Activated T-helper 1 cell treated with anti-CD3 and anti-CD28 coated beads, Interleukin-12 subunit alpha, Interleukin-12 subunit beta, Interleukin-2, Interleukin-4 antibody, amounts not matched to agents 30 ng/mL and 10 ng/mL and 1 ng/mL, durations not matched to agents 14 hours and 24 hours and 36 hours (primary cell): Measurements from ENCODE around the gene TBRG1. TPM values are rescaled to one million over a fixed set of nuclear protein-coding genes. Genes with fewer than 3 reads are reported as not detected.
A peak's percentile ranks its signal among the peaks of the same experiment; 100 is the strongest.

Experiments used
- DNase-seq: peaks from one replicate; pipeline ENCODE4 v3.0.0; 2021; ENCODE audit warnings: low spot score
- H3K27ac Mint-ChIP-seq: one replicate; pipeline ENCODE4 v1.8.0; 2021; ENCODE audit warnings: mild to moderate bottlenecking, mixed read lengths
- H3K27me3 Mint-ChIP-seq: one replicate; pipeline ENCODE4 v1.8.0; 2022; ENCODE audit warnings: mild to moderate bottlenecking, moderate library complexity, mixed read lengths; ENCODE audit not compliant: insufficient read depth
- H3K36me3 Mint-ChIP-seq: one replicate; pipeline ENCODE4 v1.8.0; 2021; ENCODE audit warnings: low read depth, mixed read lengths
- H3K4me1 Mint-ChIP-seq: one replicate; pipeline ENCODE4 v1.8.0; 2021; ENCODE audit warnings: low read depth, mixed read lengths
- H3K4me3 Mint-ChIP-seq: one replicate; pipeline ENCODE4 v1.8.0; 2021; ENCODE audit warnings: mild to moderate bottlenecking, moderate library complexity, mixed read lengths
- H3K9me3 Mint-ChIP-seq: one replicate; pipeline ENCODE4 v1.8.0; 2021; ENCODE audit warnings: mixed read lengths
- intact Hi-C: fragments of 100-400 bp; cut with micrococcal nuclease; formaldehyde crosslinking; loops from one replicate; pipeline ENCODE4 v1.15.1; 2024
- total RNA-seq: library from RNA; stranded (reverse); gene quantifications from 2 replicates; pipeline ENCODE4 v1.2.3, GENCODE V29; 2022

TBRG1 gene, protein sequence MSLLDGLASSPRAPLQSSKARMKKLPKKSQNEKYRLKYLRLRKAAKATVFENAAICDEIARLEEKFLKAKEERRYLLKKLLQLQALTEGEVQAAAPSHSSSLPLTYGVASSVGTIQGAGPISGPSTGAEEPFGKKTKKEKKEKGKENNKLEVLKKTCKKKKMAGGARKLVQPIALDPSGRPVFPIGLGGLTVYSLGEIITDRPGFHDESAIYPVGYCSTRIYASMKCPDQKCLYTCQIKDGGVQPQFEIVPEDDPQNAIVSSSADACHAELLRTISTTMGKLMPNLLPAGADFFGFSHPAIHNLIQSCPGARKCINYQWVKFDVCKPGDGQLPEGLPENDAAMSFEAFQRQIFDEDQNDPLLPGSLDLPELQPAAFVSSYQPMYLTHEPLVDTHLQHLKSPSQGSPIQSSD
- total RNA-seq = 35.1 and 35.4 TPM in 2 replicates

- peaks cover 29% of the 10 kb centered on the region for H3K4me1 Mint-ChIP-seq
- peak within 1 kb of the TSS; percentile 95 for H3K27ac Mint-ChIP-seq
- H3K36me3 Mint-ChIP-seq = peaks cover 24% of the 10 kb centered on the region
- no peaks in the 10 kb centered on the region for H3K9me3 Mint-ChIP-seq
- peak within 1 kb of the TSS; percentile 97 for H3K4me3 Mint-ChIP-seq
- H3K27me3 Mint-ChIP-seq = peaks cover 14% of the 10 kb centered on the region
- intact Hi-C loops = loop anchor here (1.0 to 5.0 kb wide), 11 partner anchors 51 to 1588 kb away; partner anchors contain the start of genes CCDC15, ESAM, FAM118B and NRGN
- DNase-seq = peak; percentile 80
Measured at GRCh38 chr11:124622531-124623451, at the start of gene TBRG1. TBRG1 (plus strand) TSS chr11:124622864; CDS start chr11:124623084, 220 bp downstream.

GRCh38 chr11:124577716-124578427, 44.8 kb upstream of the TBRG1 start:
- Mint-ChIP-seq H3K27me3 (peaks cover 10% of the 10 kb centered on the region), H3K4me1 (no peaks in the 10 kb centered on the region), H3K36me3 (no peaks in the 10 kb centered on the region), H3K9me3 (no peaks in the 10 kb centered on the region), H3K4me3 (no peak overlapping the region), H3K27ac (no peak overlapping the region)
- DNase-seq = no peak
- intact Hi-C loops = no loop called here

- no peak for DNase-seq
- no peaks in the 10 kb centered on the region for H3K9me3 Mint-ChIP-seq
- no peak overlapping the region for H3K27ac Mint-ChIP-seq
- H3K4me1 Mint-ChIP-seq = no peaks in the 10 kb centered on the region
- no peak overlapping the region for H3K4me3 Mint-ChIP-seq
- intact Hi-C loops = no loop called here
- H3K36me3 Mint-ChIP-seq = no peaks in the 10 kb centered on the region
- H3K27me3 Mint-ChIP-seq = peaks cover 8% of the 10 kb centered on the region
Measured at GRCh38 chr11:124578761-124579160, 43.9 kb upstream of the TBRG1 start.

GRCh38 chr11:124581817-124582216, 40.8 kb upstream of the TBRG1 start:
- Mint-ChIP-seq H3K36me3 (no peaks in the 10 kb centered on the region), H3K27me3 (no peaks in the 10 kb centered on the region), H3K4me1 (no peaks in the 10 kb centered on the region), H3K9me3 (no peaks in the 10 kb centered on the region), H3K27ac (no peak overlapping the region), H3K4me3 (no peak overlapping the region)
- intact Hi-C loops = no loop called here
- DNase-seq = no peak

DNA sequence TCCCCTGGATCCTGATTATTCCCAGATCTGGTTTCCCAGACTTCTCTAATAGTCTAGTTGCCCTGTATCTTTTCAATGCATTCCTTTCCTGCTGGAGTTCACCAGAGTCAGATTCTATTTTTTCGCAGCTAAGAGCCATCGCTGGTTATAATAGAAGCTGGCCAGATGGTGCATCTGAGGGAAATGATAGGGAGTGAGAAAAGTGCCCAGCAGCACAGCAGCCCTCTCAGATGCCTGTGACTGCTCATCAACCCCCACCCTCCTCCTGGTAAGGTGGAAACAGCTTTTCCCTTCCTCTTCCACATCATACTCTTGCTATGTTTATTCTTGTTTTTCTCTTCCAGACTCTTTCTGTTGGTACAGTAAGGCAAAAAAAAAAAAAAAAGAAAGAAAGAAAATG, 40.1 kb upstream of the TBRG1 start:
- Mint-ChIP-seq H3K4me1 (no peaks in the 10 kb centered on the region), H3K27me3 (no peaks in the 10 kb centered on the region), H3K4me3 (no peak overlapping the region), H3K36me3 (no peaks in the 10 kb centered on the region), H3K9me3 (no peaks in the 10 kb centered on the region), H3K27ac (no peak overlapping the region)
- no peak for DNase-seq
- intact Hi-C loops = no loop called here

GRCh38 chr11:124583781-124584180, 38.9 kb upstream of the TBRG1 start:
- Mint-ChIP-seq H3K27me3 (no peaks in the 10 kb centered on the region), H3K4me3 (no peak overlapping the region), H3K4me1 (no peaks in the 10 kb centered on the region), H3K9me3 (no peaks in the 10 kb centered on the region), H3K36me3 (no peaks in the 10 kb centered on the region), H3K27ac (no peak overlapping the region)
- intact Hi-C loops = no loop called here
- no peak for DNase-seq

DNA sequence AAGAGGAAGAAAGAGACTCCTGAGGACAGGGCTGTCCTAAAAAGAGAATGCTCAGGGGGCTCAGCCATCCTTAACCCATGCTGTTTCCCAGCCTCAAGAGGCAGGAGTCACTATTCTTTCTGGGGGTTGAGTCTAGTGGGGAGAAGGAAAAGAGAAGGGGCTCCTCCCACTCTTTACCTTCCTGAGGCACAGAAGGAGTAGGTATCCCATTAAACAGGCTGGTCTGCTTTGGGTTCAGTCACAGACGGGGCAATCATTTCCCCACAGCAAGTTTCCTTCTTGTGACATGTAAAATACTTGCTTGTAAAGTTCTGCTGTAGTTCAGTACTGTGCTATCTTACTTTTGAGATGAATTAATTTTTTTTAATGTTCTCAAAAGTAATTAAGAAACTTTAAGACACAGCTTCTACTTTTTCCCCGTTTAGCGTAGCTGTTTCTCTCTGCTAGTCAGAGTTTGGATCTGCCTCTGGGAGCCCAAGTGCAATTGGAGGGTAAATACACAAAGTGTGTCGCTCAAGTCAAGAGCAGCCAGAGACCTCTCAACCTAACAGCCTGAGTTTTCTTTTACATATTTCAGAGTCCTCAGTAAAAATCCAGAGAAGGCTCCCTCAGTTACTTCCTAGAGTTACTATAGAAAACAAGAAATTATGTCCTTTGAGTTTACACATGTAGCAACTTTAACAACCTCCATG, 37.8 kb upstream of the TBRG1 start:
- peaks cover under 1% of the 10 kb centered on the region for H3K27me3 Mint-ChIP-seq
- no peaks in the 10 kb centered on the region for H3K36me3 Mint-ChIP-seq
- no peak overlapping the region for H3K4me3 Mint-ChIP-seq
- no peaks in the 10 kb centered on the region for H3K4me1 Mint-ChIP-seq
- no peak overlapping the region for H3K27ac Mint-ChIP-seq
- no peaks in the 10 kb centered on the region for H3K9me3 Mint-ChIP-seq
- no peak for DNase-seq
- intact Hi-C loops = no loop called here

- intact Hi-C loops = loop anchor here (1.0 to 2.0 kb wide), 2 partner anchors 171 to 516 kb away; no protein-coding TSS in a partner anchor
- H3K36me3 Mint-ChIP-seq = no peaks in the 10 kb centered on the region
- no peak for DNase-seq
- no peak overlapping the region for H3K27ac Mint-ChIP-seq
- H3K9me3 Mint-ChIP-seq = no peaks in the 10 kb centered on the region
- H3K27me3 Mint-ChIP-seq = peaks cover 8% of the 10 kb centered on the region
- no peak overlapping the region for H3K4me3 Mint-ChIP-seq
- no peaks in the 10 kb centered on the region for H3K4me1 Mint-ChIP-seq
Measured at GRCh38 chr11:124586238-124586860, 36.3 kb upstream of the TBRG1 start.

- H3K9me3 Mint-ChIP-seq = no peaks in the 10 kb centered on the region
- DNase-seq = no peak
- no peaks in the 10 kb centered on the region for H3K36me3 Mint-ChIP-seq
- H3K27me3 Mint-ChIP-seq = peaks cover 15% of the 10 kb centered on the region
- H3K27ac Mint-ChIP-seq = no peak overlapping the region
- no peaks in the 10 kb centered on the region for H3K4me1 Mint-ChIP-seq
- no peak overlapping the region for H3K4me3 Mint-ChIP-seq
- intact Hi-C loops = no loop called here
Measured at GRCh38 chr11:124591430-124591829, 31.2 kb upstream of the TBRG1 start.

DNA sequence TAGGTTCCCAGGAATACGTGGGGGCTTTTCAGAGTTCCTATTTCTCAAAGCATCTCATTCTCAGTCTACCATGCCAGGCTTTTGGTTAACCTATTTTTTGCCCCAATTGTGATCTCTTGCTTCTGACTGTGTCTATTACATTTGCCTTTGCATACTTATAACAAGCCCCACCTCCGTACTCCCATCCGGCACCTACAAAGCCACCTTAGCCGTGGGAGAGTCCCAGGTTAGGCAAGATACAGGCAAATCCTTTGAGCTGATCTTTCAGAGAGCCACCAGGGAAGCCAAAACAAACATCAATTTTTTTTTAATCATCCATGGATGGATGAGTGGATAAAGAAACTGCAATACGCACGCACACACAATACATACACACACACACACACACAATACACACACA, 30.0 kb upstream of the TBRG1 start:
- no peaks in the 10 kb centered on the region for H3K9me3 Mint-ChIP-seq
- no peak for DNase-seq
- intact Hi-C loops = no loop called here
- no peaks in the 10 kb centered on the region for H3K36me3 Mint-ChIP-seq
- H3K4me3 Mint-ChIP-seq = no peak overlapping the region
- H3K27ac Mint-ChIP-seq = no peak overlapping the region
- no peaks in the 10 kb centered on the region for H3K4me1 Mint-ChIP-seq
- peaks cover 22% of the 10 kb centered on the region for H3K27me3 Mint-ChIP-seq

DNA sequence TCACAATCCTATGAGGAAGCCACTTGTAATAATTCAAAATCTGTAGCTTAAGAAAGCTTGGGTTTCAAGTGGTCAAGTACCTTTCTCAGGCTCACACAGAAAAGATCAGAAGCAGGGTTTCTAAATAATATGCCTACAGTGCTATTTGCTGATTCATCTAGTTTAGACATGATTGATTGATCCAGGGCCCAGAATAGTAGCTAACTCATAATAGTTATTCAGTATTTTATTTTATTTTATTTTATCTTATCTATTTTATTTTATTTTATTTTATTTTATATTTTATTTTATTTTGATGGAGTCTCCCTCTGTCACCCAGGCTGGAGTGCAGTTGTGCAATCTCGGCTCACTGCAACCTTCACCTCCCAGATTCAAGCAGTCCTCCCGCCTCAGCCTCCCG, 27.4 kb upstream of the TBRG1 start:
- peaks cover 20% of the 10 kb centered on the region for H3K27me3 Mint-ChIP-seq
- DNase-seq = no peak
- no peak overlapping the region for H3K4me3 Mint-ChIP-seq
- no peaks in the 10 kb centered on the region for H3K4me1 Mint-ChIP-seq
- intact Hi-C loops = no loop called here
- no peaks in the 10 kb centered on the region for H3K36me3 Mint-ChIP-seq
- no peak overlapping the region for H3K27ac Mint-ChIP-seq
- H3K9me3 Mint-ChIP-seq = no peaks in the 10 kb centered on the region

- intact Hi-C loops = no loop called here
- no peak for DNase-seq
- no peak overlapping the region for H3K4me3 Mint-ChIP-seq
- no peaks in the 10 kb centered on the region for H3K4me1 Mint-ChIP-seq
- no peaks in the 10 kb centered on the region for H3K36me3 Mint-ChIP-seq
- no peaks in the 10 kb centered on the region for H3K9me3 Mint-ChIP-seq
- H3K27ac Mint-ChIP-seq = no peak overlapping the region
- H3K27me3 Mint-ChIP-seq = peaks cover 17% of the 10 kb centered on the region
Measured at GRCh38 chr11:124597626-124598025, 25.0 kb upstream of the TBRG1 start.
